Common myeloid progenitor, CD34-positive (primary cell): ENCODE results near the gene DNLZ.

Experiments used
- CTCF ChIA-PET: fragments of 350-600 bp; sonication (Branson Sonifier 250); formaldehyde crosslinking; loops from one replicate; lab custom pipeline; 2021; ENCODE audit warnings: antibody characterized with exemption; lab: Charles Lee
- POLR2A ChIA-PET: fragments of 350-600 bp; sonication (Branson Sonifier 250); formaldehyde crosslinking; loops from one replicate; lab custom pipeline; 2021; ENCODE audit warnings: antibody characterized with exemption; lab: Charles Lee
- DNase-seq, 3 donors: peaks; one replicate each; pipeline versions ENCODE4 v3.0.0 to v3.0.0-alpha.2; 2013
- H3K27ac ChIP-seq, 2 experiments: 1 replicate in 1 of 2; 2 replicates in 1 of 2; pipeline ENCODE4 v1.7.0; 2013; ENCODE audit warnings: inconsistent platforms in 2 of 2, low read length in 2 of 2, mild to moderate bottlenecking in 2 of 2, low read depth in 1 of 2, moderate library complexity in 1 of 2; ENCODE audit not compliant: severe bottlenecking in 2 of 2, insufficient read depth in 1 of 2, poor library complexity in 1 of 2
- H3K27me3 ChIP-seq, 5 experiments: replicated peaks in 2 of 5; 1 replicate in 3 of 5; 2 replicates in 2 of 5; pipeline versions ENCODE4 v1.6.1 to v1.7.0; 2013; ENCODE audit warnings: low read length in 4 of 5, mild to moderate bottlenecking in 2 of 5, moderate library complexity in 2 of 5, inconsistent platforms in 1 of 5; ENCODE audit not compliant: insufficient read depth in 5 of 5, control insufficient read depth in 4 of 5
- H3K36me3 ChIP-seq, 4 experiments: 1 replicate in 2 of 4; 2 replicates in 2 of 4; pipeline versions ENCODE4 v1.6.1 to v1.7.0; 2013; ENCODE audit warnings: low read length in 3 of 4, control low read depth in 1 of 4, mild to moderate bottlenecking in 1 of 4; ENCODE audit not compliant: control insufficient read depth in 4 of 4, insufficient read depth in 4 of 4
- H3K4me1 ChIP-seq, 4 experiments: 1 replicate in 3 of 4; 2 replicates in 1 of 4; pipeline versions ENCODE4 v1.6.1 to v1.7.1; 2013; ENCODE audit warnings: low read length in 3 of 4, mild to moderate bottlenecking in 3 of 4, control low read depth in 1 of 4, inconsistent platforms in 1 of 4, moderate library complexity in 1 of 4; ENCODE audit not compliant: control insufficient read depth in 4 of 4, insufficient read depth in 4 of 4; ENCODE audit errors: control extremely low read depth in 1 of 4
- H3K4me3 ChIP-seq, 7 experiments: 1 replicate in 4 of 7; 2 replicates in 3 of 7; pipeline versions ENCODE4 v1.5.1 to v1.7.0; 2013; ENCODE audit warnings: mild to moderate bottlenecking in 7 of 7, low read length in 6 of 7, moderate library complexity in 6 of 7, inconsistent platforms in 2 of 7, low read depth in 2 of 7, control low read depth in 1 of 7; ENCODE audit not compliant: insufficient read depth in 4 of 7, control insufficient read depth in 1 of 7; ENCODE audit errors: extremely low read depth in 1 of 7
- H3K9me3 ChIP-seq, 5 experiments: 1 replicate in 4 of 5; 2 replicates in 1 of 5; pipeline versions ENCODE4 v1.6.1 to v1.7.1; 2013; ENCODE audit warnings: low read length in 4 of 5, mild to moderate bottlenecking in 2 of 5, inconsistent platforms in 1 of 5, low read depth in 1 of 5, moderate library complexity in 1 of 5; ENCODE audit not compliant: control insufficient read depth in 4 of 5, insufficient read depth in 2 of 5; ENCODE audit errors: control extremely low read depth in 1 of 5
- WGBS: methylation state at CpG from one replicate; pipeline ENCODE4 v1.1.5; 2013; ENCODE audit not compliant: insufficient coverage; 5-methylcytosine and 5-hydroxymethylcytosine counted together

The DNLZ gene

GRCh38 chr9:136337416-136338395 is 25.8 kb downstream of the DNLZ start:
- H3K27ac ChIP-seq = no peak overlapping the region
- no peak for DNase-seq
- 97% methylated on average over 34 of the region's 43 CpGs for WGBS
- no peaks in the 10 kb centered on the region for H3K27me3 ChIP-seq
- H3K4me1 ChIP-seq = peaks cover 0 to 8% (median 3%) of the 10 kb centered on the region in 4 experiments
- CTCF ChIA-PET = interaction anchor here (1.2 to 1.9 kb wide), 4 partner anchors 9 to 64 kb away, joined by 6 to 9 read pairs (median 8); partner anchors contain the start of gene GPSM1
- H3K36me3 ChIP-seq = peaks cover 3 to 78% (median 41%) of the 10 kb centered on the region in 4 experiments
- no peak overlapping the region for H3K4me3 ChIP-seq
- no peaks in the 10 kb centered on the region for H3K9me3 ChIP-seq
- POLR2A ChIA-PET = interaction anchor here (0.6 to 1.6 kb wide), 3 partner anchors 9 to 66 kb away, joined by 3 to 5 read pairs (median 3); no protein-coding TSS in a partner anchor

- ChIA-PET POLR2A (interaction anchor here (0.6 to 1.6 kb wide), 2 partner anchors 13 to 67 kb away, joined by 3 to 5 read pairs; no protein-coding TSS in a partner anchor), CTCF (interaction anchor here (1.2 to 1.9 kb wide), 4 partner anchors 8 to 64 kb away, joined by 6 to 9 read pairs (median 8); partner anchors contain the start of gene GPSM1)
- Histone ChIP-seq H3K9me3 (no peaks in the 10 kb centered on the region), H3K36me3 (peaks cover 3 to 85% (median 42%) of the 10 kb centered on the region in 4 experiments), H3K27me3 (no peaks in the 10 kb centered on the region), H3K4me3 (no peak overlapping the region), H3K27ac (no peak overlapping the region), H3K4me1 (peaks cover 0 to 2% (median 0%) of the 10 kb centered on the region in 4 experiments)
- no peak for DNase-seq
- 97% methylated on average over 22 of the region's 23 CpGs for WGBS
These were observed 26.7 kb downstream of the DNLZ start for GRCh38 chr9:136336881-136337280.

- Histone ChIP-seq H3K27ac (no peak overlapping the region), H3K9me3 (no peaks in the 10 kb centered on the region), H3K36me3 (peaks cover 3 to 84% (median 40%) of the 10 kb centered on the region in 4 experiments), H3K4me3 (no peak overlapping the region), H3K27me3 (no peaks in the 10 kb centered on the region), H3K4me1 (no peaks in the 10 kb centered on the region)
- CTCF ChIA-PET = interaction anchor here (0.6 to 1.9 kb wide), 3 partner anchors 8 to 14 kb away, joined by 3 to 8 read pairs (median 6); partner anchors contain the start of gene GPSM1
- DNase-seq = no peak
- WGBS = 97% methylated on average over 24 of the region's 30 CpGs
- POLR2A ChIA-PET = interaction anchor here (1.0 to 1.6 kb wide), 2 partner anchors 12 to 24 kb away, joined by 3 to 5 read pairs; no protein-coding TSS in a partner anchor
These were observed 27.2 kb downstream of the DNLZ start for GRCh38 chr9:136336156-136336870.

- Histone ChIP-seq H3K27me3 (no peaks in the 10 kb centered on the region), H3K4me3 (no peak overlapping the region), H3K9me3 (no peaks in the 10 kb centered on the region), H3K27ac (no peak overlapping the region), H3K36me3 (peaks cover 3 to 81% (median 39%) of the 10 kb centered on the region in 4 experiments), H3K4me1 (peaks cover 0 to 4% (median 1%) of the 10 kb centered on the region in 4 experiments)
- no peak for DNase-seq
- ChIA-PET POLR2A (interaction anchor here (1.0 kb wide), 1 partner anchor 23 kb away, joined by 3 read pairs; no protein-coding TSS in a partner anchor), CTCF (interaction anchor here (0.6 to 1.8 kb wide), 4 partner anchors 12 to 84 kb away, joined by 3 to 6 read pairs (median 4); no protein-coding TSS in a partner anchor)
- 95% methylated on average over 24 of the region's 26 CpGs for WGBS
These were observed 28.0 kb downstream of the DNLZ start for GRCh38 chr9:136335296-136336155.

GRCh38 chr9:136334541-136334940 is 29.0 kb downstream of the DNLZ start:
- H3K27ac ChIP-seq = no peak overlapping the region
- H3K4me3 ChIP-seq = no peak overlapping the region
- CTCF ChIA-PET = interaction anchor here (1.8 kb wide), 1 partner anchor 22 kb away, joined by 6 read pairs; no protein-coding TSS in a partner anchor
- no peaks in the 10 kb centered on the region for H3K9me3 ChIP-seq
- DNase-seq = no peak
- peaks cover 3 to 74% (median 34%) of the 10 kb centered on the region in 4 experiments for H3K36me3 ChIP-seq
- no peaks in the 10 kb centered on the region for H3K27me3 ChIP-seq
- H3K4me1 ChIP-seq = peaks cover 0 to 12% (median 6%) of the 10 kb centered on the region in 4 experiments
- 97% methylated on average over 16 of the region's 21 CpGs for WGBS
- POLR2A ChIA-PET = no interaction called here

- peaks cover 0 to 64% (median 34%) of the 10 kb centered on the region in 4 experiments for H3K36me3 ChIP-seq
- H3K27me3 ChIP-seq = no peaks in the 10 kb centered on the region
- no peak overlapping the region for H3K4me3 ChIP-seq
- ChIA-PET CTCF (interaction anchor here (0.7 to 1.2 kb wide), 2 partner anchors 9 to 30 kb away, joined by 3 read pairs; partner anchors contain the start of gene DNLZ), POLR2A (no interaction called here)
- H3K27ac ChIP-seq = no peak overlapping the region
- no peaks in the 10 kb centered on the region for H3K9me3 ChIP-seq
- H3K4me1 ChIP-seq = peaks cover 0 to 23% (median 16%) of the 10 kb centered on the region in 4 experiments
- WGBS = 98% methylated on average over 9 of the region's 17 CpGs
- no peak for DNase-seq
These were observed 30.1 kb downstream of the DNLZ start for GRCh38 chr9:136333486-136333885.
